Tibial artery (tissue), 4 donors: ENCODE results near the gene GIMAP4.
"Not testable (repeated sequence)": the region's sequence is repeated elsewhere in the genome, so short reads cannot be mapped to it uniquely, and the experiment has no call there.

Experiments
- DNase-seq, 2 donors: peaks; one replicate each; pipeline ENCODE4 v3.0.0-alpha.2; 2019
- H3K27ac ChIP-seq, 2 donors: fragments of 200-600 bp; sonication (generic) in 1 of 2; 1 replicate in 1 of 2; 2 replicates in 1 of 2; pipeline ENCODE4 v1.5.1; 2018 to 2019; ENCODE audit warnings: mild to moderate bottlenecking in 1 of 2
- H3K27me3 ChIP-seq, 2 donors: fragments of 200-600 bp; sonication (generic) in 1 of 2; one replicate each; pipeline versions ENCODE4 v1.5.1 to v1.6.0; 2016 to 2019
- H3K36me3 ChIP-seq, 3 donors: fragments of 200-600 bp; sonication (generic) in 2 of 3; one replicate each; pipeline ENCODE4 v1.5.1; 2016 to 2019; ENCODE audit warnings: mild to moderate bottlenecking in 2 of 3
- H3K4me1 ChIP-seq, 4 donors: fragments of 200-600 bp; sonication (generic) in 2 of 4; 1 replicate in 3 of 4; 2 replicates in 1 of 4; pipeline ENCODE4 v1.5.1; 2016 to 2019
- H3K4me3 ChIP-seq, 2 donors: fragments of 200-600 bp; sonication (generic) in 1 of 2; 1 replicate in 1 of 2; 2 replicates in 1 of 2; pipeline ENCODE4 v1.5.1; 2018 to 2019; ENCODE audit warnings: mild to moderate bottlenecking in 2 of 2
- H3K9me3 ChIP-seq, 3 donors: fragments of 200-600 bp; sonication (generic) in 1 of 3; one replicate each; pipeline ENCODE4 v1.5.1; 2016 to 2019
- CTCF ChIP-seq, 2 experiments: fragments of 200-600 bp in 1 of 2; fragments of 450-650 bp in 1 of 2; IDR thresholded peaks; one replicate each; pipeline ENCODE4 v1.5.1; 2017 to 2019; ENCODE audit warnings: antibody characterized with exemption in 2 of 2, mild to moderate bottlenecking in 1 of 2, moderate library complexity in 1 of 2
- intact Hi-C: fragments of 100-400 bp; cut with DNase I; formaldehyde crosslinking; loops from one replicate; pipeline ENCODE4 v1.15.0; 2023; ENCODE audit warnings: low total_unique reads

The GIMAP4 gene

GRCh38 chr7:150569245-150569955, 2.2 kb downstream of the GIMAP4 start:
- Histone ChIP-seq H3K4me1 (no peaks in the 10 kb centered on the region), H3K27me3 (no peaks in the 10 kb centered on the region), H3K36me3 (peaks cover 0 to 4% (median 0%) of the 10 kb centered on the region in 3 donors), H3K4me3 (peak overlapping the region in 1 of 2 donors; percentile 46), H3K9me3 (no peaks in the 10 kb centered on the region), H3K27ac (no peak overlapping the region)
- TF ChIP-seq CTCF (IDR thresholded peaks at IDR 0.05), result no peak
- intact Hi-C loops, result no loop called here
- DNase-seq, result no peak

- no peaks in the 10 kb centered on the region for H3K27me3 ChIP-seq
- no peak for TF ChIP-seq CTCF (IDR thresholded peaks at IDR 0.05)
- no peaks in the 10 kb centered on the region for H3K4me1 ChIP-seq
- H3K27ac ChIP-seq, result no peak overlapping the region
- DNase-seq, result no peak
- peaks cover 0 to 4% (median 0%) of the 10 kb centered on the region in 3 donors for H3K36me3 ChIP-seq
- intact Hi-C loops, result no loop called here
- no peaks in the 10 kb centered on the region for H3K9me3 ChIP-seq
- H3K4me3 ChIP-seq, result no peak overlapping the region
These were observed 3.6 kb downstream of the GIMAP4 start for GRCh38 chr7:150570556-150571465.

- no peak for TF ChIP-seq CTCF (IDR thresholded peaks at IDR 0.05)
- Histone ChIP-seq H3K27ac (no peak overlapping the region), H3K9me3 (no peaks in the 10 kb centered on the region), H3K27me3 (no peaks in the 10 kb centered on the region), H3K36me3 (peaks cover 0 to 4% (median 0%) of the 10 kb centered on the region in 3 donors), H3K4me1 (no peaks in the 10 kb centered on the region), H3K4me3 (no peak overlapping the region)
- no peak for DNase-seq
- intact Hi-C loops, result no loop called here
These were observed 5.3 kb downstream of the GIMAP4 start for GRCh38 chr7:150572496-150572895.

GRCh38 chr7:150579979-150580637, 12.9 kb downstream of the GIMAP4 start:
- H3K9me3 ChIP-seq, H3K4me3 ChIP-seq, intact Hi-C loops, H3K4me1 ChIP-seq, H3K36me3 ChIP-seq, H3K27me3 ChIP-seq, DNase-seq, H3K27ac ChIP-seq: not testable (repeated sequence)

- H3K27ac ChIP-seq, result no peak overlapping the region
- peaks cover 0 to 3% (median 0%) of the 10 kb centered on the region in 3 donors for H3K9me3 ChIP-seq
- H3K36me3 ChIP-seq, result no peaks in the 10 kb centered on the region
- H3K4me1 ChIP-seq, result no peaks in the 10 kb centered on the region
- TF ChIP-seq CTCF (IDR thresholded peaks at IDR 0.05), result no peak
- no peak for DNase-seq
- H3K4me3 ChIP-seq, result no peak overlapping the region
- intact Hi-C loops, result no loop called here
- H3K27me3 ChIP-seq, result no peaks in the 10 kb centered on the region
These were observed 13.6 kb downstream of the GIMAP4 start for GRCh38 chr7:150580638-150581394.
